Measurements from ENCODE around the gene LRRC43.

- no peak for TF ChIP-seq POLR2A (IDR thresholded peaks at IDR 0.05)
- TF ChIP-seq, protein P1, sequence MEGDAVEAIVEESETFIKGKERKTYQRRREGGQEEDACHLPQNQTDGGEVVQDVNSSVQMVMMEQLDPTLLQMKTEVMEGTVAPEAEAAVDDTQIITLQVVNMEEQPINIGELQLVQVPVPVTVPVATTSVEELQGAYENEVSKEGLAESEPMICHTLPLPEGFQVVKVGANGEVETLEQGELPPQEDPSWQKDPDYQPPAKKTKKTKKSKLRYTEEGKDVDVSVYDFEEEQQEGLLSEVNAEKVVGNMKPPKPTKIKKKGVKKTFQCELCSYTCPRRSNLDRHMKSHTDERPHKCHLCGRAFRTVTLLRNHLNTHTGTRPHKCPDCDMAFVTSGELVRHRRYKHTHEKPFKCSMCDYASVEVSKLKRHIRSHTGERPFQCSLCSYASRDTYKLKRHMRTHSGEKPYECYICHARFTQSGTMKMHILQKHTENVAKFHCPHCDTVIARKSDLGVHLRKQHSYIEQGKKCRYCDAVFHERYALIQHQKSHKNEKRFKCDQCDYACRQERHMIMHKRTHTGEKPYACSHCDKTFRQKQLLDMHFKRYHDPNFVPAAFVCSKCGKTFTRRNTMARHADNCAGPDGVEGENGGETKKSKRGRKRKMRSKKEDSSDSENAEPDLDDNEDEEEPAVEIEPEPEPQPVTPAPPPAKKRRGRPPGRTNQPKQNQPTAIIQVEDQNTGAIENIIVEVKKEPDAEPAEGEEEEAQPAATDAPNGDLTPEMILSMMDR (IDR thresholded peaks at IDR 0.05): no peak
Measured at GRCh38 chr12:122244565-122245371, 61.8 kb downstream of the LRRC43 start.
